ENCODE results near the gene LZTS2. TPM values are rescaled to one million over a fixed set of nuclear protein-coding genes. Genes with fewer than 3 reads are reported as not detected.

LZTS2 gene
- total RNA-seq, 1 donor from 2014 or later, result 83.2 TPM

DNA sequence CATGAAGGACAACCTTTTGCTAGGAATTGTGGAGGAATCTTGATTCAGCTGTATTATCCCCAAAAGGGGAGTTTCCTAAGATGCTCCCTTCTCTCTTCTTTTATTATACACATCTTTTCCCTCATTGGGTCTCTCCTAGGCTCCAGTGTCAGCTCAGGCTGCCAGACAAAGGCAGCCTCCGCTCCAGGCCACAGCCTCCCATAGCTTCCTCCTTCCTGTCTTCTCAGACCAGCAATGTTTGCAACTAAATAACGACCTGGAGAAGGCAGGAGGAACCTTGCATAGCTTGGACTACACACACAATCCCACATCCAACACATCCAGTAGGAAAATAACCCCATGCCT is 43.7 kb downstream of the LZTS2 start:
- peak overlapping the region; percentile 97 for H3K27ac Mint-ChIP-seq
- peaks cover 55% of the 10 kb centered on the region for H3K27me3 Mint-ChIP-seq
- no peaks in the 10 kb centered on the region for H3K9me3 Mint-ChIP-seq (ENCODE audit: low read depth)
- peak overlapping the region; percentile 86 for H3K4me3 Mint-ChIP-seq (ENCODE audit: low read depth)
- no peaks in the 10 kb centered on the region for H3K36me3 Mint-ChIP-seq (ENCODE audit: insufficient read depth)
- peaks cover 17% of the 10 kb centered on the region for H3K4me1 Mint-ChIP-seq (ENCODE audit: low read depth)
- TF ChIP-seq, protein P1, sequence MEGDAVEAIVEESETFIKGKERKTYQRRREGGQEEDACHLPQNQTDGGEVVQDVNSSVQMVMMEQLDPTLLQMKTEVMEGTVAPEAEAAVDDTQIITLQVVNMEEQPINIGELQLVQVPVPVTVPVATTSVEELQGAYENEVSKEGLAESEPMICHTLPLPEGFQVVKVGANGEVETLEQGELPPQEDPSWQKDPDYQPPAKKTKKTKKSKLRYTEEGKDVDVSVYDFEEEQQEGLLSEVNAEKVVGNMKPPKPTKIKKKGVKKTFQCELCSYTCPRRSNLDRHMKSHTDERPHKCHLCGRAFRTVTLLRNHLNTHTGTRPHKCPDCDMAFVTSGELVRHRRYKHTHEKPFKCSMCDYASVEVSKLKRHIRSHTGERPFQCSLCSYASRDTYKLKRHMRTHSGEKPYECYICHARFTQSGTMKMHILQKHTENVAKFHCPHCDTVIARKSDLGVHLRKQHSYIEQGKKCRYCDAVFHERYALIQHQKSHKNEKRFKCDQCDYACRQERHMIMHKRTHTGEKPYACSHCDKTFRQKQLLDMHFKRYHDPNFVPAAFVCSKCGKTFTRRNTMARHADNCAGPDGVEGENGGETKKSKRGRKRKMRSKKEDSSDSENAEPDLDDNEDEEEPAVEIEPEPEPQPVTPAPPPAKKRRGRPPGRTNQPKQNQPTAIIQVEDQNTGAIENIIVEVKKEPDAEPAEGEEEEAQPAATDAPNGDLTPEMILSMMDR (IDR thresholded peaks at IDR 0.05; ENCODE audit: unreplicated experiment), result no peak
- no peak for DNase-seq (ENCODE audit: low spot score, unreplicated experiment)

DNA sequence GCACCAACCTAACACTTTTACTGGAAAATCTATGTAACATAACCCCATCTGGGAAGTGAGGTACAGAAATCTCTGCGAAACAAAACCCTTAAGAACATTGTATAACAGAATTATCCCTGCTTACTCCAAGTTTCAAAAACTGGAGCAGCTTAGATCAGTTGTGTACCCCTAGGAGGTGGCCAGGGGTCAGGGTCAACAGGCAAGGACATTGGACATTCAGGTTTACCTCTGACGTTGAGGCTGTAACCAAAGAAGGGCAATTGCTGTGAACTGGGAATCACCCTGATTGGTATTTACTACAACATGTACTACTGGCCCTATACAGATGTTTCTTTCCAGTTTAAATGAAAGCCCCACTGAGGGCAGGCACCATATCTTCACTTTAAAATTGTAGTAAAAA is 44.5 kb downstream of the LZTS2 start:
- Mint-ChIP-seq H3K4me3 (ENCODE audit: low read depth) (no peak overlapping the region), H3K9me3 (ENCODE audit: low read depth) (no peaks in the 10 kb centered on the region), H3K4me1 (ENCODE audit: low read depth) (peaks cover 19% of the 10 kb centered on the region), H3K27ac (no peak overlapping the region), H3K36me3 (ENCODE audit: insufficient read depth) (no peaks in the 10 kb centered on the region), H3K27me3 (peaks cover 57% of the 10 kb centered on the region)
- TF ChIP-seq, protein P1 (IDR thresholded peaks at IDR 0.05; ENCODE audit: unreplicated experiment), result no peak
- DNase-seq (ENCODE audit: low spot score, unreplicated experiment), result no peak

DNA sequence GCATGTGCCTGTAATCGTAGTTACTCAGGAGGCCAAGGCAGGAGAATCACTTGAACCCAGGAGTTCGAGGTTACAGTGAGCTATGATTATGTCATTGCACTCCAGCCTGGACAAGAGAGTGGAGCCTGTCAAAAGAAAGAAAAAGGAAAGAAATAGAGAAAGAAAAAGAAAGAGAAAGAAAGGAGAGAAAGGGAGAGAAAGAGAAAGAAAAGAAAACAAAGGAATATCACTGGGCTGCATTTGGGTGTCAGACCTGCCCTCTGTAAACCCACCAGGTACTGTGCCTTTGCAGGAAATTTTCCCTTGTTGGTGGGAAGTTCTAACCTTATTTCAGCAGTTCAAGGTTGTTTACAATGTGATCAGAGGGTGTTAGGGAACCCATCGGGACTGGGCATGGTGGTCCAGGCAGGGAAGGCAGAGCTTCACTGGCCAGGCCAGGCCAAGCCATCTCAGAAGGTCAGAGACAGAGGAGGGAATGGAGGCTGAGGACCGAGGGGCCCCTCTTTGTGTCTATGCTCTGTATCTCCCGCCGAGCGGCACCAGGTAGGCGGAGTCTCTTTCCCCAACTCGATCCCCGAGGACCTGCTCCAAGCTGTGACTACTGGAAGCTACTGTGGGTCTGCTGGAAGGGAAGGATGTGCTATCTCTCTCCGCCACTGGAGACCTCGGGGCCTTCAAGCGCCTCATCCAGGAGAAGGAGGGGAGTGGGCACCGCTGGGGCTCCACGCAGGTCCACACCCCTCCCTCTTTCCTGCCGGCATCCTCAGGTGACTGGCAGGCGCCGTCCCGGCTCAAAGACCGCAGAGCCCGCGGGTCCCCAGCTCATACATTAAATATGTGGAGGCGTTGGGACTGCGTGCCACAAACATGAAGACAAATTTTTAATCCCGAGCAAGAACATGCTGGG is 47.0 kb downstream of the LZTS2 start:
- no peaks in the 10 kb centered on the region for H3K9me3 Mint-ChIP-seq (ENCODE audit: low read depth)
- H3K4me3 Mint-ChIP-seq (ENCODE audit: low read depth), result no peak overlapping the region
- H3K4me1 Mint-ChIP-seq (ENCODE audit: low read depth), result peaks cover 27% of the 10 kb centered on the region
- TF ChIP-seq, protein P1 (IDR thresholded peaks at IDR 0.05; ENCODE audit: unreplicated experiment), result no peak
- H3K36me3 Mint-ChIP-seq (ENCODE audit: insufficient read depth), result no peaks in the 10 kb centered on the region
- peak overlapping the region; percentile 29 for H3K27ac Mint-ChIP-seq
- no peak for DNase-seq (ENCODE audit: low spot score, unreplicated experiment)
- peaks cover 65% of the 10 kb centered on the region for H3K27me3 Mint-ChIP-seq

DNA sequence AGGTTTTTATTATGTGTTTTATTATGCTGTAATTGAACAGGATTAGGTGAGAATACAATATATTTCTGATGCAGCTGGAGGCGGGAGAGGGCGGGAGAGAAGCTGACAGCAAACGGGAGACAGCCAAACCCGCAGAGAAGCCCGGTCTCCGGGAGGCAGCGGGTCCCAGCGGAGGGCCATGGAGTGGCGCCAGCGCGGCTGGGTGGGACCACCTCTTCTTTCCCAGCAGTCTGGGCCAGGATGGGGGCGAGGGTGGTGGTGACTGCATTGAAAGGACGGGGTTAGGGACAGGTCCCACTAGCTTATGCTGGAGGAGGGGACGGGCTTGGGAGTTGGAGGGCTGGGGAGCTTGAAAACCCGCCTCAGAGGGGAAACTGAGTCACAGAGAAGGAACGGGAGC is 47.7 kb downstream of the LZTS2 start:
- Mint-ChIP-seq H3K27me3 (peaks cover 70% of the 10 kb centered on the region), H3K9me3 (ENCODE audit: low read depth) (no peaks in the 10 kb centered on the region), H3K36me3 (ENCODE audit: insufficient read depth) (no peaks in the 10 kb centered on the region), H3K4me1 (ENCODE audit: low read depth) (peaks cover 26% of the 10 kb centered on the region), H3K27ac (peak overlapping the region; percentile 29), H3K4me3 (ENCODE audit: low read depth) (no peak overlapping the region)
- no peak for DNase-seq (ENCODE audit: low spot score, unreplicated experiment)
- TF ChIP-seq, protein P1 (IDR thresholded peaks at IDR 0.05; ENCODE audit: unreplicated experiment), result no peak

DNA sequence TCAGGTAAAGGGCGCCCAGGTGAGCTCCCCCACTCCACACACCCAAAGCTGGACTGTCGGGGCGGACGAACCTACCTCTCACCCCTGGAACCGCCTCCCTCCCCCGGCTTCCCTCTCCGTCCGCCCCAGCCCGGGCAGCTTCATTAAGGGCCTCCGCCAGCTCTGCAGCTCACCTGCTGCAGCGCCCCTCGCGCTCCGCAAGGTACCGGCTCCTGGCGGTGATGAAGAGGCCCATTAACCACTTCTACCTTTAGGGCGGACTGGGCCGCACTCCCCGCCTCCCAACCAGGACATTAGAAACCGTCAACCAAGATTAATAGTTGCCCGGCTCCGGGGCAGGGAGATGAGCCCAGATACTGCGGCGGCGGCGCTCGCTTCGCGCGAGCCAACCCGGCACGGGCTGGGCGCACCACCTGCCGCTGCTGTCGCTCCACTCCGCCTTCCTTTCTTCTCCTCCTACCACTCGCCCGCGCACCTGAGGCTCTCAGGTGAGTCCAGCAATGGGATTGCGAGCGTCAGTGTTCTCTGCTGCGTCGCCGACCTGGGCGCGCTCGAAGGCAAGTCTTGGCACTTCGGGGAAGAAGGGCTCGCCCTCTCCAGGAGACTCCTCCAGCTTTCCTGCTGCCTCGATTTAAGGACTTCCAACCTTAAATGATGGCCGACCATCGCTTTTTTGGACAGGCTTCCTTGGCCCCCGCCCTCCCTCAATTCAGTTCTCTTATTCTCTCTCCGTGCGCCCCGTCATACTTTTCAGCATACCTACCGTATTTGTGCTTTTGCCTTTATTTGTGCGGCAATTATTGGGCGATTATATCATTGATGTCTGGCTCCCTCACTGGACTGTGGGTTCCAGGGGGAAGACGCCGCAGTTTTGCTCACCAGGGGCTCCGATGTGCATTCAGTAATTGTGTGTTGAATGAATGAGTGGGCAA is 48.6 kb downstream of the LZTS2 start:
- peaks cover 73% of the 10 kb centered on the region for H3K27me3 Mint-ChIP-seq
- no peaks in the 10 kb centered on the region for H3K36me3 Mint-ChIP-seq (ENCODE audit: insufficient read depth)
- peaks cover 20% of the 10 kb centered on the region for H3K4me1 Mint-ChIP-seq (ENCODE audit: low read depth)
- no peak overlapping the region for H3K4me3 Mint-ChIP-seq (ENCODE audit: low read depth)
- DNase-seq (ENCODE audit: low spot score, unreplicated experiment), result peak; percentile 41
- peak overlapping the region; percentile 59 for H3K27ac Mint-ChIP-seq
- TF ChIP-seq, protein P1 (IDR thresholded peaks at IDR 0.05; ENCODE audit: unreplicated experiment), result peak; percentile 52
- H3K9me3 Mint-ChIP-seq (ENCODE audit: low read depth), result no peaks in the 10 kb centered on the region
